Endodermal cell (in vitro differentiated cells): ENCODE data around the gene SMIM38. TPM values are rescaled to one million over a fixed set of nuclear protein-coding genes. Genes with fewer than 3 reads are reported as not detected.

ENCODE experiments used
- DNase-seq: peaks from one replicate; pipeline ENCODE4 v3.0.0-alpha.2; 2017
- H3K27ac ChIP-seq: 2 replicates; pipeline ENCODE4 v1.5.1; 2013; ENCODE audit warnings: mild to moderate bottlenecking, low read depth, low read length, moderate library complexity
- H3K27me3 ChIP-seq: 2 replicates; pipeline ENCODE4 v1.6.1; 2013; ENCODE audit warnings: mild to moderate bottlenecking, low read length, moderate library complexity; ENCODE audit not compliant: insufficient read depth, control insufficient read depth, poor library complexity, severe bottlenecking
- H3K36me3 ChIP-seq: 2 replicates; pipeline ENCODE4 v1.7.0; 2013; ENCODE audit warnings: mild to moderate bottlenecking, low read length, moderate library complexity; ENCODE audit not compliant: control insufficient read depth, insufficient read depth
- H3K4me1 ChIP-seq: one replicate; pipeline ENCODE4 v1.7.0; 2013; ENCODE audit warnings: low read length; ENCODE audit not compliant: control insufficient read depth, insufficient read depth
- H3K4me3 ChIP-seq: 2 replicates; pipeline ENCODE4 v1.5.1; 2013; ENCODE audit warnings: mild to moderate bottlenecking, low read length, moderate library complexity
- H3K9ac ChIP-seq: 2 replicates; pipeline ENCODE4 v1.6.1; 2013; ENCODE audit warnings: mild to moderate bottlenecking, low read length, moderate library complexity; ENCODE audit not compliant: poor library complexity, severe bottlenecking; ENCODE audit errors: extremely low read depth
- H3K9me3 ChIP-seq: 2 replicates; pipeline ENCODE4 v1.6.1; 2013; ENCODE audit warnings: mild to moderate bottlenecking, low read length, moderate library complexity; ENCODE audit not compliant: control insufficient read depth
- H3K27ac Mint-ChIP-seq: 2 replicates; pipeline ENCODE4 v1.8.0; 2020; ENCODE audit warnings: mixed read lengths
- H3K27me3 Mint-ChIP-seq: 2 replicates; pipeline ENCODE4 v1.8.0; 2021; ENCODE audit warnings: mild to moderate bottlenecking, mixed read lengths; ENCODE audit not compliant: insufficient read depth
- H3K36me3 Mint-ChIP-seq: 2 replicates; pipeline ENCODE4 v1.8.0; 2020; ENCODE audit warnings: low read depth, mixed read lengths
- H3K4me1 Mint-ChIP-seq: 2 replicates; pipeline ENCODE4 v1.8.0; 2020; ENCODE audit warnings: mixed read lengths
- H3K4me3 Mint-ChIP-seq: 2 replicates; pipeline ENCODE4 v1.8.0; 2020; ENCODE audit warnings: mild to moderate bottlenecking, moderate library complexity, mixed read lengths
- H3K9me3 Mint-ChIP-seq: 2 replicates; pipeline ENCODE4 v1.8.0; 2020; ENCODE audit warnings: mild to moderate bottlenecking, mixed read lengths
- WGBS, 2 experiments: methylation state at CpG; one replicate each; pipeline versions ENCODE4 v1.1.5 to v1.1.7; 2013; ENCODE audit warnings: missing lambda C conversion rate in 2 of 2, mixed read lengths in 1 of 2; ENCODE audit not compliant: insufficient coverage in 1 of 2, insufficient read length in 1 of 2; 5-methylcytosine and 5-hydroxymethylcytosine counted together
- total RNA-seq, 2 donors: library from RNA; stranded (reverse); fragmentation: NEBNext Ultra II Directional in 1 of 2; extraction: Animal tissue kit (Norgen Biotek cat#: 25700) in 1 of 2; gene quantifications; 2 replicates in 1 of 2; 3 replicates in 1 of 2; pipeline ENCODE4 v1.2.1, GENCODE V29; 2021
- TF ChIP-seq, protein P1 (sequence below): fragments of 200-600 bp; sonication (generic); conservative IDR thresholded peaks from 2 replicates; pipeline ENCODE4 v1.5.0; 2021; ENCODE audit warnings: antibody characterized with exemption, mild to moderate bottlenecking

SMIM38 gene
- total RNA-seq, 2 donors from 2014 or later, result 0.20 to 0.64 TPM

DNA sequence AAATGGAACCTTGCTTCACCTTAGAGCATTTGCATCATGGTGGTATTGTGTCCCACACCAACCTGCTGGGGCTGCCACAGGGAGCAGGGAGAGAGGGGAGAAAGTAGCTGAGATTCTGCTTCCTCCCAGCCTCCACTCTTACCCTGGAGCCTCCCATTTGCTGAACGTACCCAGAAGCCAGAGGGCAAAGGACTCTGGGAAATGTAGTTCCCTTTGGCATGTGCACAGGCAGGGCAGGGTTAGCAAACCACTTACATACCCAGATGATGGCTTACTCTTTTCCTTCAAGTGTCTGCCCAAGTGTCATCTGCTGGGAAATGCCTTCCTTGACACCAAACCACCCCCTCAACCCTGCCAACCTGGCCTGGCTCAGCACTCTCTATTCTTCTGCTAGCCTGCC, 16.9 kb downstream of the SMIM38 start:
- TF ChIP-seq, protein P1, sequence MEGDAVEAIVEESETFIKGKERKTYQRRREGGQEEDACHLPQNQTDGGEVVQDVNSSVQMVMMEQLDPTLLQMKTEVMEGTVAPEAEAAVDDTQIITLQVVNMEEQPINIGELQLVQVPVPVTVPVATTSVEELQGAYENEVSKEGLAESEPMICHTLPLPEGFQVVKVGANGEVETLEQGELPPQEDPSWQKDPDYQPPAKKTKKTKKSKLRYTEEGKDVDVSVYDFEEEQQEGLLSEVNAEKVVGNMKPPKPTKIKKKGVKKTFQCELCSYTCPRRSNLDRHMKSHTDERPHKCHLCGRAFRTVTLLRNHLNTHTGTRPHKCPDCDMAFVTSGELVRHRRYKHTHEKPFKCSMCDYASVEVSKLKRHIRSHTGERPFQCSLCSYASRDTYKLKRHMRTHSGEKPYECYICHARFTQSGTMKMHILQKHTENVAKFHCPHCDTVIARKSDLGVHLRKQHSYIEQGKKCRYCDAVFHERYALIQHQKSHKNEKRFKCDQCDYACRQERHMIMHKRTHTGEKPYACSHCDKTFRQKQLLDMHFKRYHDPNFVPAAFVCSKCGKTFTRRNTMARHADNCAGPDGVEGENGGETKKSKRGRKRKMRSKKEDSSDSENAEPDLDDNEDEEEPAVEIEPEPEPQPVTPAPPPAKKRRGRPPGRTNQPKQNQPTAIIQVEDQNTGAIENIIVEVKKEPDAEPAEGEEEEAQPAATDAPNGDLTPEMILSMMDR, result no peak
- H3K36me3 Mint-ChIP-seq, result no peaks in the 10 kb centered on the region
- 20 to 36% methylated on average over 1 of the region's 1 CpG for WGBS, 2 experiments

DNA sequence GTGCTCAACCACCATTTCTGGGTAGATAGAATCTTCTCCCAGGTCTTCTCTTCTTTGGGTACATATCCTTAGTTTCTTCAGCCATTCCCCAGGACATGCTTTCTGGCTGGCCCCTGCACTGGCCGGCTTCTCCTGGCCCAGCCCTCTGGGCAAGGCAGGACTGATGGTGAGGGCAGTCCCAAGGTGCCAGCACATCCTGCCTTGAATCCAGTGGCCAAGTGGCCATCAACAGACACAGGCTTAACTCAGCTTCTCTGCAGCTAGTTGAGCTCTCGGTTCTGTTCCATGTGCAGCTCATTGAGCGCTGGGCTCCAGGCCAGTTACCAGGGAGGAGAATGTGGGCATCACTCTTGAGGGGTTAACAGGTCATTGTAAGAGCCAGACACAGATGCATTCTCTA, 17.6 kb downstream of the SMIM38 start:
- H3K27me3 Mint-ChIP-seq, result peaks cover 4% of the 10 kb centered on the region
- H3K4me1 ChIP-seq, result no peaks in the 10 kb centered on the region
- TF ChIP-seq, protein P1, result no peak
- H3K9me3 ChIP-seq, result no peaks in the 10 kb centered on the region
- H3K36me3 ChIP-seq, result no peaks in the 10 kb centered on the region
- no peak overlapping the region for H3K9ac ChIP-seq
- no peaks in the 10 kb centered on the region for H3K27me3 ChIP-seq
- 89 to 94% methylated on average over 3 of the region's 3 CpGs for WGBS, 2 experiments
- H3K27ac ChIP-seq, result no peak overlapping the region
- H3K36me3 Mint-ChIP-seq, result no peaks in the 10 kb centered on the region
- no peak overlapping the region for H3K27ac Mint-ChIP-seq
- no peak overlapping the region for H3K4me3 Mint-ChIP-seq
- H3K4me1 Mint-ChIP-seq, result no peaks in the 10 kb centered on the region
- no peak for DNase-seq
- H3K4me3 ChIP-seq, result no peak overlapping the region
- peaks cover 1% of the 10 kb centered on the region for H3K9me3 Mint-ChIP-seq

More for the DNA sequence above, 16.9 kb downstream of the SMIM38 start:
- Histone ChIP-seq H3K36me3 (no peaks in the 10 kb centered on the region), H3K27me3 (no peaks in the 10 kb centered on the region), H3K9me3 (no peaks in the 10 kb centered on the region), H3K27ac (no peak overlapping the region), H3K4me3 (no peak overlapping the region), H3K4me1 (no peaks in the 10 kb centered on the region), H3K9ac (no peak overlapping the region)
- no peak overlapping the region for H3K27ac Mint-ChIP-seq
- peaks cover 4% of the 10 kb centered on the region for H3K27me3 Mint-ChIP-seq
- H3K9me3 Mint-ChIP-seq, result peaks cover 1% of the 10 kb centered on the region
- DNase-seq, result peak; percentile 65
- no peak overlapping the region for H3K4me3 Mint-ChIP-seq
- H3K4me1 Mint-ChIP-seq, result no peaks in the 10 kb centered on the region

DNA sequence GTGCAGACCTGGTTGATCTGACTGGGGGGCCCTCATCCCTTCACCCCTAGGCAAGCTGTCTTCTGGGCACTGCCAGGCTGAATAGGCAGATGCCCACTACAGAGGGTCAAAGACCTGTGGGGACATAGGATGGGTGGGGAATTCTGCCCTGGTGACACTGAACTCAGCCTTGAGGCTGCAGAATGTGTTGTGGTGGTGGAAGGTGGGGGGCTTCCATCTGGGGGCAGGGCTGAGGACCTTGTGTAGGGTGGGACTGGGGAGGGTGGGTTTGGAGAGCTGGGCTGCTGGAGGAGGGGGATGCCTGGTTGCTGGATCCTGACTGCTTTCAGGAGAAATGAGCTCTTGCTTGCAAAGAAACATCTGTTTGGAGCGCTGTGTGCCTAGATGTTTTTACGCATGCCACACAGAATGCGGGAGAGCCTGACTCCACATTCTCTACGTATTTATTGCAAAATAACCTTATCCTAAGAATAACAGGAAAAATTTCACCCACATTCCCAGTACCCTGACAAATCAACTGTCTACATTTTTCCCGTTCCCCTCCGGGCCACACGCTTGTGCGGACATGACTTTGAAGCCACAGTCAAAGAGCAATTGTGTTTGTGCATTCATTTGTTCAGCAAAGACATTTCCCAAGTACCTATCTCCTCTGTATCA, 18.3 kb downstream of the SMIM38 start:
- Histone ChIP-seq H3K9me3 (no peaks in the 10 kb centered on the region), H3K4me1 (no peaks in the 10 kb centered on the region), H3K4me3 (no peak overlapping the region), H3K36me3 (no peaks in the 10 kb centered on the region), H3K27me3 (no peaks in the 10 kb centered on the region), H3K9ac (no peak overlapping the region), H3K27ac (no peak overlapping the region)
- TF ChIP-seq, protein P1, result no peak
- H3K9me3 Mint-ChIP-seq, result peaks cover 1% of the 10 kb centered on the region
- H3K27me3 Mint-ChIP-seq, result peaks cover 4% of the 10 kb centered on the region
- no peaks in the 10 kb centered on the region for H3K4me1 Mint-ChIP-seq
- H3K36me3 Mint-ChIP-seq, result no peaks in the 10 kb centered on the region
- no peak overlapping the region for H3K27ac Mint-ChIP-seq
- no peak for DNase-seq
- 93 to 99% methylated on average over 8 of the region's 8 CpGs for WGBS, 2 experiments
- no peak overlapping the region for H3K4me3 Mint-ChIP-seq
